HUES64 (cell line): Measurements from ENCODE around the gene SMS.
"Not testable (repeated sequence)": the region's sequence is repeated elsewhere in the genome, so short reads cannot be mapped to it uniquely, and the experiment has no call there.

Experiments used
- H3K27ac ChIP-seq: 2 replicates; pipeline ENCODE4 v1.7.0; 2013; ENCODE audit warnings: low read depth, low read length, inconsistent platforms
- H3K27me3 ChIP-seq: 2 replicates; pipeline ENCODE4 v1.6.1; 2013; ENCODE audit warnings: mild to moderate bottlenecking, low read length; ENCODE audit not compliant: insufficient read depth
- H3K36me3 ChIP-seq: 2 replicates; pipeline ENCODE4 v1.6.1; 2013; ENCODE audit warnings: mild to moderate bottlenecking, low read length; ENCODE audit not compliant: insufficient read depth
- H3K4me1 ChIP-seq: 2 replicates; pipeline ENCODE4 v1.6.1; 2013; ENCODE audit warnings: mild to moderate bottlenecking, low read length, moderate library complexity; ENCODE audit not compliant: insufficient read depth
- H3K4me3 ChIP-seq: 2 replicates; pipeline ENCODE4 v1.5.1; 2013; ENCODE audit warnings: mild to moderate bottlenecking, low read length, moderate library complexity
- H3K9ac ChIP-seq: 2 replicates; pipeline ENCODE4 v1.6.1; 2013; ENCODE audit warnings: mild to moderate bottlenecking, low read depth, low read length
- H3K9me3 ChIP-seq: 2 replicates; pipeline ENCODE4 v1.6.1; 2013; ENCODE audit warnings: low read depth, low read length; ENCODE audit not compliant: insufficient read depth
- WGBS: fragments of 150-250, 120-280 bp; methylation state at CpG from one replicate; pipeline ENCODE4 v1.1.7; 2013; ENCODE audit warnings: missing lambda C conversion rate; 5-methylcytosine and 5-hydroxymethylcytosine counted together

SMS gene

GRCh38 chrX:21950557-21950956 lies 10.0 kb downstream of the SMS start:
- H3K9me3 ChIP-seq, H3K36me3 ChIP-seq, H3K27me3 ChIP-seq, H3K27ac ChIP-seq, H3K4me3 ChIP-seq, H3K9ac ChIP-seq: not testable (repeated sequence)
- peaks cover 49% of the 10 kb centered on the region for H3K4me1 ChIP-seq
- WGBS, result 100% methylated on average over 1 of the region's 1 CpG

GRCh38 chrX:21952624-21953023 lies 12.1 kb downstream of the SMS start:
- no peak overlapping the region for H3K9ac ChIP-seq
- H3K4me1 ChIP-seq, result peaks cover 32% of the 10 kb centered on the region
- no peak overlapping the region for H3K27ac ChIP-seq
- no peaks in the 10 kb centered on the region for H3K27me3 ChIP-seq
- peaks cover 2% of the 10 kb centered on the region; the same call in 1 of the 2 replicates for H3K36me3 ChIP-seq
- H3K4me3 ChIP-seq, result no peak overlapping the region
- no peaks in the 10 kb centered on the region for H3K9me3 ChIP-seq
- WGBS, result 72% methylated on average over 5 of the region's 6 CpGs

GRCh38 chrX:21953195-21953830 lies 12.8 kb downstream of the SMS start:
- peaks cover 25% of the 10 kb centered on the region for H3K4me1 ChIP-seq

GRCh38 chrX:21955403-21956189 lies 15.1 kb downstream of the SMS start:
- Histone ChIP-seq H3K36me3 (peaks cover 2% of the 10 kb centered on the region; the same call in 1 of the 2 replicates), H3K9ac (no peak overlapping the region), H3K27ac (no peak overlapping the region), H3K4me1 (peaks cover 28% of the 10 kb centered on the region), H3K27me3 (no peaks in the 10 kb centered on the region), H3K9me3 (no peaks in the 10 kb centered on the region), H3K4me3 (no peak overlapping the region)
- WGBS, result 80% methylated on average over 7 of the region's 7 CpGs

More at GRCh38 chrX:21953195-21953830, 12.8 kb downstream of the SMS start:
- WGBS, result 63% methylated on average over 4 of the region's 6 CpGs
- not testable (repeated sequence) for H3K9ac ChIP-seq, H3K36me3 ChIP-seq, H3K9me3 ChIP-seq, H3K27ac ChIP-seq, H3K4me3 ChIP-seq, H3K27me3 ChIP-seq

GRCh38 chrX:21956783-21957182 lies 16.3 kb downstream of the SMS start:
- peaks cover 28% of the 10 kb centered on the region for H3K4me1 ChIP-seq
- H3K27me3 ChIP-seq, result no peaks in the 10 kb centered on the region
- H3K4me3 ChIP-seq, result no peak overlapping the region
- no peak overlapping the region for H3K9ac ChIP-seq
- H3K36me3 ChIP-seq, result peaks cover 2% of the 10 kb centered on the region; the same call in 1 of the 2 replicates
- whole genome bisulfite sequencing, result 96% methylated on average over 6 of the region's 7 CpGs
- no peaks in the 10 kb centered on the region for H3K9me3 ChIP-seq
- H3K27ac ChIP-seq, result no peak overlapping the region

GRCh38 chrX:21958187-21958586 lies 17.7 kb downstream of the SMS start:
- Histone ChIP-seq H3K4me3 (no peak overlapping the region), H3K36me3 (peaks cover 2% of the 10 kb centered on the region; the same call in 1 of the 2 replicates), H3K9me3 (no peaks in the 10 kb centered on the region), H3K27ac (no peak overlapping the region), H3K27me3 (no peaks in the 10 kb centered on the region), H3K9ac (no peak overlapping the region), H3K4me1 (peaks cover 19% of the 10 kb centered on the region; the same call in 1 of the 2 replicates)
- 76% methylated on average over 7 of the region's 8 CpGs for WGBS

- Histone ChIP-seq H3K36me3 (peaks cover 2% of the 10 kb centered on the region; the same call in 1 of the 2 replicates), H3K27ac (no peak overlapping the region), H3K27me3 (no peaks in the 10 kb centered on the region), H3K4me3 (no peak overlapping the region), H3K9ac (no peak overlapping the region), H3K4me1 (peaks cover 15% of the 10 kb centered on the region; the same call in 1 of the 2 replicates), H3K9me3 (no peaks in the 10 kb centered on the region)
- 95% methylated on average over 4 of the region's 4 CpGs for WGBS
Observed at GRCh38 chrX:21958916-21959315, 18.4 kb downstream of the SMS start.

- peaks cover 2% of the 10 kb centered on the region; the same call in 1 of the 2 replicates for H3K36me3 ChIP-seq
- no peaks in the 10 kb centered on the region for H3K9me3 ChIP-seq
- 0 out of 2 replicates have a peak, but pooled peaks cover 12% of the 10 kb centered on the region for H3K4me1 ChIP-seq
- H3K27me3 ChIP-seq, result no peaks in the 10 kb centered on the region
- H3K4me3 ChIP-seq, result no peak overlapping the region
- WGBS, result 64% methylated on average over 12 of the region's 12 CpGs
- H3K9ac ChIP-seq, result no peak overlapping the region
- H3K27ac ChIP-seq, result no peak overlapping the region
Observed at GRCh38 chrX:21959362-21960051, 19.0 kb downstream of the SMS start.

GRCh38 chrX:21960569-21961541 lies 20.3 kb downstream of the SMS start:
- no peak overlapping the region for H3K27ac ChIP-seq
- H3K4me3 ChIP-seq, result no peak overlapping the region
- no peak overlapping the region for H3K9ac ChIP-seq
- 0 out of 2 replicates have a peak, but pooled peaks cover 12% of the 10 kb centered on the region for H3K4me1 ChIP-seq
- no peaks in the 10 kb centered on the region for H3K27me3 ChIP-seq
- H3K36me3 ChIP-seq, result peaks cover 2% of the 10 kb centered on the region; the same call in 1 of the 2 replicates
- H3K9me3 ChIP-seq, result no peaks in the 10 kb centered on the region
- WGBS, result 79% methylated on average over 7 of the region's 7 CpGs

- no peak overlapping the region for H3K4me3 ChIP-seq
- H3K9ac ChIP-seq, result no peak overlapping the region
- H3K4me1 ChIP-seq, result 0 out of 2 replicates have a peak, but pooled peaks cover 12% of the 10 kb centered on the region
- no peaks in the 10 kb centered on the region for H3K27me3 ChIP-seq
- peaks cover 3% of the 10 kb centered on the region; the same call in 1 of the 2 replicates for H3K36me3 ChIP-seq
- no peaks in the 10 kb centered on the region for H3K9me3 ChIP-seq
- no peak overlapping the region for H3K27ac ChIP-seq
Observed at GRCh38 chrX:21962361-21962760, 21.9 kb downstream of the SMS start.
